Fibroblast of the aortic adventitia (primary cell): Measurements from ENCODE around the gene NEK9. TPM values are rescaled to one million over a fixed set of nuclear protein-coding genes. Genes with fewer than 3 reads are reported as not detected.

ENCODE experiments used
- DNase-seq: peaks from one replicate; pipeline ENCODE4 v3.0.0-alpha.2; 2010; ENCODE audit warnings: low read depth
- H3K4me3 ChIP-seq: 2 replicates; pipeline ENCODE4 v1.5.1; 2011; ENCODE audit warnings: low read depth, mild to moderate bottlenecking, control low read depth, low read length, moderate library complexity
- total RNA-seq: library from RNA; depleted of rRNA; stranded (reverse); fragments of >200 nt; gene quantifications from 2 replicates; pipeline ENCODE4 v1.2.3, GENCODE V29; 2012; ENCODE audit warnings: low replicate concordance
- TF ChIP-seq, protein P1 (sequence below): IDR thresholded peaks from 2 replicates; pipeline ENCODE4 v1.5.1; 2011; ENCODE audit warnings: mild to moderate bottlenecking, low read length, control low read depth, inconsistent platforms; ENCODE audit not compliant: insufficient read depth

NEK9 gene
- total RNA-seq: 51.3 and 80.8 TPM in 2 replicates

- peak; percentile 83 for DNase-seq
- TF ChIP-seq, protein P1, sequence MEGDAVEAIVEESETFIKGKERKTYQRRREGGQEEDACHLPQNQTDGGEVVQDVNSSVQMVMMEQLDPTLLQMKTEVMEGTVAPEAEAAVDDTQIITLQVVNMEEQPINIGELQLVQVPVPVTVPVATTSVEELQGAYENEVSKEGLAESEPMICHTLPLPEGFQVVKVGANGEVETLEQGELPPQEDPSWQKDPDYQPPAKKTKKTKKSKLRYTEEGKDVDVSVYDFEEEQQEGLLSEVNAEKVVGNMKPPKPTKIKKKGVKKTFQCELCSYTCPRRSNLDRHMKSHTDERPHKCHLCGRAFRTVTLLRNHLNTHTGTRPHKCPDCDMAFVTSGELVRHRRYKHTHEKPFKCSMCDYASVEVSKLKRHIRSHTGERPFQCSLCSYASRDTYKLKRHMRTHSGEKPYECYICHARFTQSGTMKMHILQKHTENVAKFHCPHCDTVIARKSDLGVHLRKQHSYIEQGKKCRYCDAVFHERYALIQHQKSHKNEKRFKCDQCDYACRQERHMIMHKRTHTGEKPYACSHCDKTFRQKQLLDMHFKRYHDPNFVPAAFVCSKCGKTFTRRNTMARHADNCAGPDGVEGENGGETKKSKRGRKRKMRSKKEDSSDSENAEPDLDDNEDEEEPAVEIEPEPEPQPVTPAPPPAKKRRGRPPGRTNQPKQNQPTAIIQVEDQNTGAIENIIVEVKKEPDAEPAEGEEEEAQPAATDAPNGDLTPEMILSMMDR: no peak
- peak within 1 kb of the TSS; percentile 81 for H3K4me3 ChIP-seq
These were observed at the start of gene NEK9 for GRCh38 chr14:75126679-75127473. Gene NEK9, minus strand, starts transcription at chr14:75127048. Its CDS starts 127 bp downstream, at chr14:75126921.

- TF ChIP-seq, protein P1: no peak
- H3K4me3 ChIP-seq: peak within 1 kb of the TSS; percentile 92
- peak; percentile 91 for DNase-seq
These were observed 49.4 kb upstream of the NEK9 start, which contains the start of gene TMED10 for GRCh38 chr14:75176142-75176820. Gene TMED10, minus strand, starts transcription at chr14:75176612. Its CDS starts 33 bp downstream, at chr14:75176579.

DNA sequence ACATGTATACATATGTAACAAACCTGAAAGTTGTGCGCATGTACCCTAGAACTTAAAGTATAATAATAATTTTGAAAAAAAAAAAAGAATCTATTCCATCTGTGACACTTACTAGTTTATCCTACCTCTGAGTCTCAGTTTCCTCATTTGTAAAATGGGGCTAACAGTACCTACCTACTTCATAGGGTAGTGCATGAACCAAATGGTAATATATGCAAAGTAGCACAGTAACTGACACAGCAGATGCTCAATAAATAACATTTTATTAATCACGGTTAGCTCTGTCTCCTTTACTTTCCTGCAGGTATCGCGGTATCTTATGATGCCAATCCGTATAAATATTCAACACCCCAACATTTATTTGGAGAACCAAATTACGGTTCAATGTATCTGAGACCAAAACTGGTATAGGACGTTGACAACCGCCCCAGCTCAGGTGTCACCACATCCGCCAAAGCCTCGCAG lies 48.9 kb upstream of the NEK9 start:
- TF ChIP-seq, protein P1: no peak
- peak overlapping the region; percentile 92 for H3K4me3 ChIP-seq
- no peak for DNase-seq

GRCh38 chr14:75174066-75174465 lies 47.2 kb upstream of the NEK9 start:
- no peak overlapping the region for H3K4me3 ChIP-seq
- DNase-seq: no peak
- TF ChIP-seq, protein P1: no peak

DNA sequence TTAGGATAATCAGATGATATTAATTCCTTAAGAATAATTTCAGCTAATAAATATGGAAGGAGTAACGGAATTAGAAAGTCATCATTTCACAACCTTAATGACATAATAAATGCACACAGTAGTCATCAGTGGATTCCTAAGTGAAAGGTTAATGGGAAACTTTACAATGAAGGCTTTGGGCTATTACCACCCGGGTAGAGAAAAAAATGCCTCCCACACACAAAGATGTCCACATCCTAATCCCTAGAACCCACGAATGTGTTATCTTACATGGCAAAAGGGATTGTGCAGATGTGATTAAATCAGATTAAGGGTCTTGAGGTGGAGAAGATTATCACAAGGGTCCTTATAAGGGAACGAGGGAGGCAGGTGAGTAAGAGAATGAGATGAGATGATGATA lies 43.9 kb upstream of the NEK9 start:
- no peak for DNase-seq
- no peak overlapping the region for H3K4me3 ChIP-seq
- TF ChIP-seq, protein P1: no peak

DNA sequence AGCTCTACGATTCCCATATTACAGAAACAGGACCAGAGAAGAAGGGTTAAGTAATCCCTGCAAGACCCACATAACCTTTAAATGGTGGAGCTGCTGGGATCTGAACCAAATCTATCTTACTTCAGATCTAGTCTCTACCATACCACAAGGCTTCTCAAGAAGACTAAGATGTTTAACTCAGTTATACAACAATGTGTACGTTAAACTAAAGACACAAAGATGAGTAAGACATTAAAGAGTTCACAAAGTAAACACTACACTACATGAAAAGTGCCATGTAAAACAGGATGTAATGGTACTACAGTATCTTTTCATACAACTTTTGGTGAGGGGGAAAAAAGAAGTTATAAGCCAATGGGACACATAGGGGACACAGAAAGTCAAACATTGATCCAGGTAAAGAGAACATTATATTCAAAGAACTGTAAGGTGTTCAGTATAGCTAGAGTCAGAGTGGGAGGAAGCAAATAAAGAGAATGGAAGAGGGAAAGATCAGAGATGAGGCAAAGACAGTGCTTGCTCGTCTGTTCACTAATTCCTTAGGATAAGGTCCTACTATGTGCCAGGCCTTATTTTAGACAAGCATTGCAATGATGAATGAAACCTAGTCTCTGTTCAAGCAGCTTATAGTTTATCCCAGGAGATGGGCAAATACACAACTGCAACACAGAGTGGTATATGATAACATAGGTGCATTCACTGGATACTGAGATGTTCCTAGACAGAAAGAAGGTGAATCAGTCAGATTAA lies 41.9 kb upstream of the NEK9 start:
- TF ChIP-seq, protein P1: no peak
- no peak overlapping the region for H3K4me3 ChIP-seq
- DNase-seq: no peak
